ENCODE data around the gene S100A7A.

The S100A7A gene

GRCh38 chr1:153392822-153393221 lies 23.5 kb upstream of the S100A7A start:
- Histone ChIP-seq H3K27ac (ENCODE audit: low read depth, low read length, poor library complexity, severe bottlenecking) (no peak overlapping the region), H3K4me3 (ENCODE audit: low read depth, low read length, poor library complexity, severe bottlenecking) (no peak overlapping the region), H3K4me2 (ENCODE audit: low read length) (no peak overlapping the region), H3K4me1 (ENCODE audit: insufficient read depth, low read length, severe bottlenecking) (no peaks in the 10 kb centered on the region), H3F3A (ENCODE audit: insufficient read depth, low read length) (no peaks in the 10 kb centered on the region), H2AFZ (ENCODE audit: low read length) (no peak overlapping the region), H3K9me2 (ENCODE audit: low read depth, low read length) (no peaks in the 10 kb centered on the region), H3K79me2 (ENCODE audit: insufficient read depth, low read length) (no peaks in the 10 kb centered on the region), H4K20me1 (ENCODE audit: insufficient read depth, low read length) (no peaks in the 10 kb centered on the region), H3K36me3 (ENCODE audit: insufficient read depth, low read length) (no peaks in the 10 kb centered on the region), H3K27me3 (ENCODE audit: insufficient read depth, low read length) (no peaks in the 10 kb centered on the region), H3K9me3 (ENCODE audit: low read length) (no peaks in the 10 kb centered on the region), H3K9ac (ENCODE audit: low read length) (no peak overlapping the region)
- no peak for TF ChIP-seq CTCF (IDR thresholded peaks at IDR 0.05; ENCODE audit: low read length)
- no peak for TF ChIP-seq EZH2 (IDR thresholded peaks at IDR 0.05; ENCODE audit: borderline replicate concordance, low read length)

DNA sequence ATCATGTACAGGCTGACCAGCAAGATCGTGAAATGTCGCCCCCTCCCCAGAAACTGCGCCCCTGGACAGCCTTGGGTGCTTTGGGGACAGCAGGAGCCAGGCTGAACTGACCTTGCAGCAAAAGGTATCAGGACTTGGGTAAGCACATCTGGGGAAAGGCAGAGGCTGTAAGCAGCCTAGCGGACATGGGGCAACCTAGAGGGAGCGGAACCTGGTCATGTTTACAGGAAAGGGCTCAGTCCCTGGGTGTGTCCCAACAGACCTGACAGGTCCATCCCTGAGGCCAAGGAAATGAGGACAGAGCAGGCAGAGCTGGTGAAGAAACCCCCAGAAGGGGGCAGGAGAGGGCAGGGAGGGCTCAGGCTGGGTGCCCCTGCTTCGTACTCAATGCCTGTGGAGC lies 22.4 kb upstream of the S100A7A start:
- H3K4me2 ChIP-seq (ENCODE audit: low read length): no peak overlapping the region
- no peak overlapping the region for H2AFZ ChIP-seq (ENCODE audit: low read length)
- no peaks in the 10 kb centered on the region for H3F3A ChIP-seq (ENCODE audit: insufficient read depth, low read length)
- no peaks in the 10 kb centered on the region for H3K9me2 ChIP-seq (ENCODE audit: low read depth, low read length)
- no peak overlapping the region for H3K4me3 ChIP-seq (ENCODE audit: low read depth, low read length, poor library complexity, severe bottlenecking)
- H3K79me2 ChIP-seq (ENCODE audit: insufficient read depth, low read length): no peaks in the 10 kb centered on the region
- H3K27ac ChIP-seq (ENCODE audit: low read depth, low read length, poor library complexity, severe bottlenecking): no peak overlapping the region
- no peak overlapping the region for H3K9ac ChIP-seq (ENCODE audit: low read length)
- no peaks in the 10 kb centered on the region for H3K4me1 ChIP-seq (ENCODE audit: insufficient read depth, low read length, severe bottlenecking)
- TF ChIP-seq CTCF (IDR thresholded peaks at IDR 0.05; ENCODE audit: low read length): no peak
- TF ChIP-seq EZH2 (IDR thresholded peaks at IDR 0.05; ENCODE audit: borderline replicate concordance, low read length): no peak
- H4K20me1 ChIP-seq (ENCODE audit: insufficient read depth, low read length): no peaks in the 10 kb centered on the region
- no peaks in the 10 kb centered on the region for H3K9me3 ChIP-seq (ENCODE audit: low read length)
- H3K36me3 ChIP-seq (ENCODE audit: insufficient read depth, low read length): no peaks in the 10 kb centered on the region
- no peaks in the 10 kb centered on the region for H3K27me3 ChIP-seq (ENCODE audit: insufficient read depth, low read length)

- no peaks in the 10 kb centered on the region for H3K36me3 ChIP-seq (ENCODE audit: insufficient read depth, low read length)
- H3K79me2 ChIP-seq (ENCODE audit: insufficient read depth, low read length): no peaks in the 10 kb centered on the region
- TF ChIP-seq EZH2 (IDR thresholded peaks at IDR 0.05; ENCODE audit: borderline replicate concordance, low read length) (no peak), CTCF (IDR thresholded peaks at IDR 0.05; ENCODE audit: low read length) (no peak)
- H3K4me3 ChIP-seq (ENCODE audit: low read depth, low read length, poor library complexity, severe bottlenecking): no peak overlapping the region
- no peaks in the 10 kb centered on the region for H3K9me3 ChIP-seq (ENCODE audit: low read length)
- H3F3A ChIP-seq (ENCODE audit: insufficient read depth, low read length): no peaks in the 10 kb centered on the region
- H3K27ac ChIP-seq (ENCODE audit: low read depth, low read length, poor library complexity, severe bottlenecking): no peak overlapping the region
- no peak overlapping the region for H3K4me2 ChIP-seq (ENCODE audit: low read length)
- H4K20me1 ChIP-seq (ENCODE audit: insufficient read depth, low read length): no peaks in the 10 kb centered on the region
- no peaks in the 10 kb centered on the region for H3K4me1 ChIP-seq (ENCODE audit: insufficient read depth, low read length, severe bottlenecking)
- no peaks in the 10 kb centered on the region for H3K27me3 ChIP-seq (ENCODE audit: insufficient read depth, low read length)
- no peak overlapping the region for H3K9ac ChIP-seq (ENCODE audit: low read length)
- no peak overlapping the region for H2AFZ ChIP-seq (ENCODE audit: low read length)
- no peaks in the 10 kb centered on the region for H3K9me2 ChIP-seq (ENCODE audit: low read depth, low read length)
Measured at GRCh38 chr1:153394391-153394790, 21.9 kb upstream of the S100A7A start.
